GM12874 (cell line): Measurements from ENCODE around the gene ABHD1.

Source experiments
- TF ChIP-seq, protein P1 (sequence below): IDR thresholded peaks from 2 replicates; pipeline ENCODE4 v1.5.1; 2011; ENCODE audit warnings: low read depth, mild to moderate bottlenecking, control low read depth, low read length, moderate library complexity; ENCODE audit not compliant: insufficient read depth

The ABHD1 gene

DNA sequence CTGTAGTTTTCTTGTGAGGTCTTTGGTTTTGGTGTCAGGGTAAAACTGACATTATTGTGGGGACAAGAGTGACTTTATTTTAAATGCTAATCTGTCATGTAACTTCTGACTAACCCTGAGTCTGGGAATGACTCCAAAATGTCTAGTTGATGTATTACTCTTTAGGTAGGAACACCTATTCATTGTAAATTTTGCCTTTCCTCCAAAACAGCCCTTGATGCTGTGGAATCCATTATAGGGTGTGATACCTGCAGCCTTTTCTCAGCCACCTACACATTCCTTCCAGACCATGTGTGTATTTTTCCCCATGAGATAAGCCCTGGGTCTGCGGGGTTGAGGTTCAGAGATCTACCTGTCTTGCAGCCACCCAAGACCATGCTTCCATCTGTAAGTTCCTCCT is 19.7 kb downstream of the ABHD1 start:
- TF ChIP-seq, protein P1, sequence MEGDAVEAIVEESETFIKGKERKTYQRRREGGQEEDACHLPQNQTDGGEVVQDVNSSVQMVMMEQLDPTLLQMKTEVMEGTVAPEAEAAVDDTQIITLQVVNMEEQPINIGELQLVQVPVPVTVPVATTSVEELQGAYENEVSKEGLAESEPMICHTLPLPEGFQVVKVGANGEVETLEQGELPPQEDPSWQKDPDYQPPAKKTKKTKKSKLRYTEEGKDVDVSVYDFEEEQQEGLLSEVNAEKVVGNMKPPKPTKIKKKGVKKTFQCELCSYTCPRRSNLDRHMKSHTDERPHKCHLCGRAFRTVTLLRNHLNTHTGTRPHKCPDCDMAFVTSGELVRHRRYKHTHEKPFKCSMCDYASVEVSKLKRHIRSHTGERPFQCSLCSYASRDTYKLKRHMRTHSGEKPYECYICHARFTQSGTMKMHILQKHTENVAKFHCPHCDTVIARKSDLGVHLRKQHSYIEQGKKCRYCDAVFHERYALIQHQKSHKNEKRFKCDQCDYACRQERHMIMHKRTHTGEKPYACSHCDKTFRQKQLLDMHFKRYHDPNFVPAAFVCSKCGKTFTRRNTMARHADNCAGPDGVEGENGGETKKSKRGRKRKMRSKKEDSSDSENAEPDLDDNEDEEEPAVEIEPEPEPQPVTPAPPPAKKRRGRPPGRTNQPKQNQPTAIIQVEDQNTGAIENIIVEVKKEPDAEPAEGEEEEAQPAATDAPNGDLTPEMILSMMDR = no peak

DNA sequence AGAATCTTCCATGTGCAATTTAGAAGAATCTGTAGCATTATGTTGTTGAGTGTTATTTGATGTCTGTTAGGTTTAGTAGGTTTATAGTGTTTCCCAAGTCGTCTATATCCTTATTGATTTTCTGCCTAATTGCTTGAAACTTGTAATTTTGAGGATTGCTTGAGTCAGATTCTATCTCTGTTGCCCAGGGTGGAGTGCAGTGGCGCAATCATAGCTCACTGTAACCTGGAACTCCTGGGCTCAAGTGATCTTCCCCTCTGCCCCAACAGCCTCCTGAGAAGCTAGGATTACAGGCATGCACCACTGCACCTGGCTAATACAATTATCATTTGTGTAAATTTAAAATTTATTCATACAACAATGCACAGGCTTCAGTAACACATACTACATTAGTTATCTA is 22.1 kb downstream of the ABHD1 start:
- TF ChIP-seq, protein P1 = no peak

DNA sequence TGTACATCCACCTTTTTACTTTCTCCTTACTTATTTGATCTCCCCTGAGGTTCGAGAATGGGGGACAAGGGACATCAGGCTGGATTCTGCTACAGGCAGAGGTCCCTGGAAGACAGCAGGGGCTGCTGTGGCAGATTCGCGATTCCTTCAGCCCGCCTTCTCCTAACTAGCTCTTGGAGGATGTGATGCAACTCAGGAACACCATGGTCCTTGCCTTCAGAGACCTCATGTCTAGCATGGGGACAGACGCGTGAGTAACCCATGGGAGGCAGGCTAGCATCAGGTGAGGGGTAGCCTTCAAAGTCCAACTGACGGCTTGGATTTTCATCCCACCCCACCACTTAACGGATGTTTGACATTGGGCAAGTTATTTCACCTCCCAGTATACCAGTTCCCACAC is 24.3 kb downstream of the ABHD1 start:
- TF ChIP-seq, protein P1 = no peak

DNA sequence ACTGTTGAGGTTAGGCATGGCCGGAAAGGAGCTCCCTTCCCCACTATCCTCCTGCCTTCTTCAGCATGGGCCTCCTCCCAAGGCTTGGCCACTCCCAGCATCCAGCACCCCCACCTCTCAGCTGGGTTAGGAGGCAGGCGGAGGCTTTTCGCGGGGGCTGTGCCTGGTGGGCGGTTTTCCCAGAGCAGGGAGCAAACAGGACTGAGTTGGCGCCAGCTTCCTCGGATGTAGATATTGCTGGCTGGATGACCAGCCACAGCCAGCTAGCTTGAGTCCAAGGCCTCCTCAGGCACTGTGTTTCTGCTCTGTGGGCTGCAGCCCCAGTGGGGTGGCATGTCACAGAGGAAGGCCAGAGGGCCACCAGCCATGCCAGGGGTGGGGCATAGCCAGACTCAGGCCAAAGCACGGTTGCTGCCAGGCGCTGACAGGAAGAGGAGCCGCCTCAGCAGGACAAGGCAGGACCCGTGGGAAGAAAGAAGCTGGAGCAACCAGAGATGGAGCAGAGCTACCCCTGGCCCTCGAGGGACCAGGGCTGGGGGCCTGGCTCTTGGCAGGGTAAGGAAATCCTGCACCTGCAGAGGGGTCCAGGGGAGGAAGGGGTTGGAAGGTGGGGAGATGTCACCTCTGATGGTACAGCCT is 25.3 kb downstream of the ABHD1 start, which contains the start of gene TCF23:
Gene TCF23 (plus strand): TSS at position 204 of the 639 bp plus-strand sequence. CDS start 130 bp downstream, at position 334.
- TF ChIP-seq, protein P1 = no peak

DNA sequence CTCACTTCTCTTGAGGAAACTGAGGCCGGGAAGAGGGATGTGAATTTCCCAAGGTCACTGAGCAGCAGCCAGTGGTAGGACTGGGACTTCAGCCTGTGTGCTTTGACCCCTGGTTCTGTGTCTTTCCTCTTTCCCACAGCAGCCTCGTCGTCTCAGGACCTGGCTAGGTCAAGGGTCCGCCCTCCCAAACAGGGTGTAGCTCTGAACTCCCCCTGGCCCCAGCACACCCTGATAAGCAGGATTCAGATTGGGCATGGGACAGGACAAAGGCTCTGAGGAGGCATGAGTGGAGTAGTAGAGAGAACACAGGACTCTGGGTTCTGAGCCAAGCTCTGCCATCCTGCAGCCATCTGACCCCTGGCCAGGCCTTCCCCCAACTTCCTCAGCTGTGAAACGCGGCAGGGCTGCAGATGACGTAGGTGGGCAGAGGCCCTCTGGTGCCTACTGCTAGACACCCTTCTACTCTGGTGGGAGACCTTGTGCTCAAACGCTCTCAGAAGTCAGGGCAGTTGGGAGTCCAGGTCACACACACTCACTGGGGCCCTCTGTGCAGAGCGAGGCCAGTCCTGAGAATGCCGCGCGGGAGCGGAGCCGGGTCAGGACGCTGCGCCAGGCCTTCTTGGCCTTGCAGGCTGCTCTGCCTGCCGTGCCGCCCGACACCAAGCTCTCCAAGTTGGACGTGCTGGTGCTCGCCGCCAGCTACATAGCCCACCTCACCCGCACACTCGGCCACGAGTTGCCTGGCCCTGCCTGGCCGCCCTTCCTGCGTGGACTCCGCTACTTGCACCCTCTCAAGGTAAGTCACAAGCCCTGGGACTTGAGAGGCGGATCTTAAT is 26.2 kb downstream of the ABHD1 start:
- TF ChIP-seq, protein P1 = no peak

DNA sequence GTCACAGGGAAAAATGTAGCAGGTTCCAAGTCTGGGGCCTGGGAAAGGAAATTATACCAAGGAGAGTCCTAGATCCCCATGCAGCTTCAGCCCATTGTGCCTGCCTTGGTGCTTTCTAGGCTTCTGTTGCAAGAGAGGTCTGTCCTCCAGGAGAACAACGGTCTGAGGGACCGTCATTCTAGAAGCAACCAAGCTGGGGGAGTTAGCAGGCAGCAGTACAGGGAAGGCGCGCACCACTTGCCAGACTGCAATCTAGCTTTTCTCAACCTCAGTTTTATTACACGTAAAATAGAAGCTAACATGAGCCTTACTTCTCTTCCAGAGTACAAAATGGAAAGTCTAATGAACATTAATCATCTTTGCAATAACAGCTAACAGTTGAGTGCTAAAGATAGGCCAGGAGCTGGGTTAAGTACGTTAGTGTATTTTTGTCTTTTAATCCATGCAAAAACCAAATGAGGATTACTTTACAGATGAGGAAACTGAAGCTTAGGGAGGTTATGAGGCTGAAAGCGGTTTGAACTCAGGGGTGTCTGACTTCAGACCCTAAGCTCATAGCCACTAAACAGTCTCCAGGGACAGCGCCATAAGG is 27.1 kb downstream of the ABHD1 start:
- TF ChIP-seq, protein P1 = no peak

DNA sequence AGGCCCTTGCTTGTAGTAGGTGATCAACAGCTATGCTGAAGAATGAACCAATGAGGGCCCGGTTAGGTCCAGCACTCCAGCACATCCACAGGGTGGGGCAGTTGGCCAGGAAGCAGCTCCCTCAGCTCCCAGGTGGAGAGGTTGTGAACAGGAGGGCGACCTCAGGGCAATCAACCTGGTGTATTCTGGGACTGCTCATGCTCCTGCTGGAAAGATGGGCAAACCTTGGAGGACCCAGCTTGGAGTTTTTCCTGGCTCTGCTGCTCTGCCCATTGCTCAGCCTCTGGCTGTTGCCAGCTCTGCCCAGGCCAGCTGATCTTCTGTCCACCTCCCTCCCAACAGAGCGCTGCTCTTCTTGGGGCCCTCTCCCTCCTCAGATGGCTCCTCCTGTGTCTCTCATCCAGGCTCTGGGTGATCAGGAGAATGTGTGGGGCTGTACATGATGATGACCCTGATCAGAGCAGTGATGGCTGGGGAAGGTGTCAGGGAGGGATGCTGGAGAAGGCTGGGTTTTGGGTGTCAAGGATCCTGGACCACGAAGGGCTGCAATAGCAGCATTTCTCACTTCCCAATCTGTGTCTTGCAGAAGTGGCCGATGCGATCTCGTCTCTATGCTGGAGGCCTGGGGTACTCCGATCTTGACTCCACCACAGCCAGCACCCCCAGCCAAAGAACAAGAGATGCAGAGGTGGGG is 28.6 kb downstream of the ABHD1 start:
- TF ChIP-seq, protein P1 = no peak
